PC-3 (cell line): ENCODE results near the gene CACUL1. TPM values are rescaled to one million over a fixed set of nuclear protein-coding genes. Genes with fewer than 3 reads are reported as not detected.
"Not testable (repeated sequence)": the region's sequence is repeated elsewhere in the genome, so short reads cannot be mapped to it uniquely, and the experiment has no call there.

ENCODE experiments used
- ATAC-seq: fragments of 200-7000 bp; cut with Tn5 transposase; 2 replicates; pipeline ENCODE4 v1.9.1; 2020; ENCODE audit warnings: mild to moderate bottlenecking, moderate library complexity
- BruUV-seq: library from RNA; stranded (reverse); fragments of 400-500 nt; replicated peaks from 2 replicates; lab custom pipeline; 2021; lab: Mats Ljungman, UMichigan
- CTCF ChIA-PET: fragments of 300-600 bp; sonication (Branson Sonifier 250); formaldehyde crosslinking; loops from one replicate; lab custom pipeline; 2022; ENCODE audit warnings: antibody characterized with exemption; lab: Charles Lee
- POLR2A ChIA-PET: fragments of 300-600 bp; sonication (Branson Sonifier 250); formaldehyde crosslinking; loops from one replicate; lab custom pipeline; 2022; ENCODE audit warnings: antibody characterized with exemption; ENCODE audit not compliant: unreplicated experiment; lab: Charles Lee
- DNase-seq: peaks from one replicate; pipeline ENCODE4 v3.0.0-alpha.2; 2015
- H2AFZ ChIP-seq: fragments of 300-600 bp; sonication (generic); 2 replicates; pipeline ENCODE4 v1.6.0; 2016; ENCODE audit warnings: antibody characterized with exemption, low read length
- H3F3A ChIP-seq: fragments of 300-600 bp; sonication (generic); one replicate; pipeline ENCODE4 v1.6.0; 2017; ENCODE audit warnings: antibody characterized with exemption, low read length, control low read depth, mild to moderate bottlenecking; ENCODE audit not compliant: unreplicated experiment
- H3K27ac ChIP-seq: fragments of 300-600 bp; sonication (generic); 2 replicates; pipeline ENCODE4 v1.5.1; 2016; ENCODE audit warnings: mild to moderate bottlenecking, low read length
- H3K27me3 ChIP-seq: fragments of 300-600 bp; sonication (generic); 2 replicates; pipeline ENCODE4 v1.6.1; 2016; ENCODE audit warnings: low read length, mixed read lengths
- H3K36me3 ChIP-seq: fragments of 300-600 bp; sonication (generic); 2 replicates; pipeline ENCODE4 v1.6.1; 2016; ENCODE audit warnings: low read depth, mixed run types, low read length, mixed read lengths
- H3K4me1 ChIP-seq: fragments of 300-600 bp; sonication (generic); 2 replicates; pipeline ENCODE4 v1.5.1; 2016; ENCODE audit warnings: low read length; ENCODE audit not compliant: insufficient read depth
- H3K4me2 ChIP-seq: fragments of 300-600 bp; sonication (generic); 2 replicates; pipeline ENCODE4 v1.6.0; 2016; ENCODE audit warnings: low read length
- H3K4me3 ChIP-seq: fragments of 300-600 bp; sonication (generic); 2 replicates; pipeline ENCODE4 v1.5.1; 2016; ENCODE audit warnings: mild to moderate bottlenecking, low read length, mixed read lengths
- H3K79me2 ChIP-seq: fragments of 300-600 bp; sonication (generic); 2 replicates; pipeline ENCODE4 v1.6.1; 2017; ENCODE audit warnings: low read length, mixed read lengths
- H3K9ac ChIP-seq: fragments of 300-600 bp; sonication (generic); 2 replicates; pipeline ENCODE4 v1.6.0; 2016; ENCODE audit warnings: mild to moderate bottlenecking, low read length
- H3K9me2 ChIP-seq: fragments of 300-600 bp; sonication (generic); replicated peaks from 2 replicates; pipeline ENCODE4 v1.6.1; 2016; ENCODE audit warnings: mixed run types, low read length, mixed read lengths
- H3K9me3 ChIP-seq: fragments of 300-600 bp; sonication (generic); 2 replicates; pipeline ENCODE4 v1.6.1; 2016; ENCODE audit warnings: low read length, mixed read lengths
- H4K20me1 ChIP-seq: fragments of 300-600 bp; sonication (generic); 2 replicates; pipeline ENCODE4 v1.6.1; 2016; ENCODE audit warnings: low read length, mixed read lengths
- EZH2 ChIP-seq: fragments of 300-600 bp; sonication (generic); IDR thresholded peaks from one replicate; pipeline ENCODE4 v1.6.1; 2017; ENCODE audit warnings: antibody characterized with exemption, mild to moderate bottlenecking, low read length; ENCODE audit not compliant: unreplicated experiment
- EZH2phosphoT487 ChIP-seq: fragments of 300-600 bp; sonication (generic); IDR thresholded peaks from 2 replicates; pipeline ENCODE4 v1.6.1; 2018; ENCODE audit warnings: mild to moderate bottlenecking, antibody characterized with exemption, low read length, borderline replicate concordance
- intact Hi-C: fragments of 100-400 bp; cut with micrococcal nuclease; formaldehyde crosslinking; loops from 2 replicates; pipeline ENCODE4 v1.9.0; 2023
- total RNA-seq: library from RNA; depleted of rRNA; stranded (reverse); fragments of >200 nt; gene quantifications from 2 replicates; pipeline ENCODE4 v1.2.3, GENCODE V29; 2014
- TF ChIP-seq, protein P1 (sequence below): fragments of 300-600 bp; sonication (generic); conservative IDR thresholded peaks from 2 replicates; pipeline ENCODE4 v1.5.1; 2017; ENCODE audit warnings: antibody characterized with exemption, low read depth, mild to moderate bottlenecking, low read length

Gene CACUL1
- total RNA-seq, 1 experiment from 2014 or later: 27.6 TPM

DNA sequence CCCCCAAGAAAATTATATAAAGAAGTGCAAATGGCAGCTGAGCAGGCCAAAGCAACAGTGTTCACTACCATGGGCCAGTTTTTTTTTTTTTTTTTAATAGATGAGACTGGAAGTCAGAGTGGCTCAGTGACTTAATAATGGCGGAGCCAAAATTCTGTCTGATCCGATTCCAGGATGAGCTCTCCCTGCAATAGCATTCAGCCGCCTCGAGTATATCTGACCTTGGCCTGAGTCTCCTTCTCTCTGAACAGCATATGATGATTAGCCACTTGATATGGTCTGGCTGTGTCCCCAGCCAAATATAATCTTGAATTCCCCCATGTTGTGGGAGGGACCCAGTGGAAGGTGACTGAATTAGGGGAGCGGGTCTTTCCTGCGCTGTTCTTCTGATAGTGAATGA is 82.6 kb downstream of the CACUL1 start:
- no peak for DNase-seq
- Histone ChIP-seq H3K27me3 (no peaks in the 10 kb centered on the region), H3K9me3 (no peaks in the 10 kb centered on the region), H3F3A (no peaks in the 10 kb centered on the region), H3K4me1 (no peaks in the 10 kb centered on the region), H3K9me2 (no peaks in the 10 kb centered on the region), H3K79me2 (no peaks in the 10 kb centered on the region), H3K4me3 (no peak overlapping the region), H3K4me2 (no peak overlapping the region), H3K36me3 (no peaks in the 10 kb centered on the region), H4K20me1 (no peaks in the 10 kb centered on the region), H3K27ac (no peak overlapping the region), H3K9ac (no peak overlapping the region), H2AFZ (no peak overlapping the region)
- no peak for ATAC-seq
- ChIA-PET POLR2A (interaction anchor here (0.6 kb wide), 1 partner anchor 1151 kb away, joined by 7 read pairs; no protein-coding TSS in a partner anchor), CTCF (no interaction called here)
- intact Hi-C loops: no loop called here
- BruUV-seq: no TSS peak
- TF ChIP-seq, protein P1, sequence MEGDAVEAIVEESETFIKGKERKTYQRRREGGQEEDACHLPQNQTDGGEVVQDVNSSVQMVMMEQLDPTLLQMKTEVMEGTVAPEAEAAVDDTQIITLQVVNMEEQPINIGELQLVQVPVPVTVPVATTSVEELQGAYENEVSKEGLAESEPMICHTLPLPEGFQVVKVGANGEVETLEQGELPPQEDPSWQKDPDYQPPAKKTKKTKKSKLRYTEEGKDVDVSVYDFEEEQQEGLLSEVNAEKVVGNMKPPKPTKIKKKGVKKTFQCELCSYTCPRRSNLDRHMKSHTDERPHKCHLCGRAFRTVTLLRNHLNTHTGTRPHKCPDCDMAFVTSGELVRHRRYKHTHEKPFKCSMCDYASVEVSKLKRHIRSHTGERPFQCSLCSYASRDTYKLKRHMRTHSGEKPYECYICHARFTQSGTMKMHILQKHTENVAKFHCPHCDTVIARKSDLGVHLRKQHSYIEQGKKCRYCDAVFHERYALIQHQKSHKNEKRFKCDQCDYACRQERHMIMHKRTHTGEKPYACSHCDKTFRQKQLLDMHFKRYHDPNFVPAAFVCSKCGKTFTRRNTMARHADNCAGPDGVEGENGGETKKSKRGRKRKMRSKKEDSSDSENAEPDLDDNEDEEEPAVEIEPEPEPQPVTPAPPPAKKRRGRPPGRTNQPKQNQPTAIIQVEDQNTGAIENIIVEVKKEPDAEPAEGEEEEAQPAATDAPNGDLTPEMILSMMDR: no peak
- TF ChIP-seq EZH2: no peak
- no peak for TF ChIP-seq EZH2phosphoT487

DNA sequence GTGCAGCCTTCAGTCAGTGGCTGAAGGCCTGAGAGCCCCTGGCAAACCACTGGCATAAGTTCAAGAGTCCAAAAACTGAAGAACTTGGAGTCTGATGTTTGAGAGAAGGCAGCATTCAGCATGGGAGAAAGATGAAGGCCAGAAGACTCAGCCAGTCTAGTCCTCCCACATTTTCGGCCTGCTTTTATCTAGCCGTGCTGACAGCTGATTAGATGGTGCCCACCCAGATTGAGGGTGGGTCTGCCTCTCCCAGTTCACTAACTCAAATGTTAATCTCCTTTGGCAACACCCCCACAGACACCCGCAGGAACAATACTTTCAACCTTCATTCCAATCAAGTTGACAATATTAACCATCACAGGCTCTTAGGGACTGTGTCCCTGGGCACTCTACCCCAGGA is 83.5 kb downstream of the CACUL1 start:
- H3K9ac ChIP-seq, H3K9me3 ChIP-seq, H3K79me2 ChIP-seq, H2AFZ ChIP-seq, H3K4me3 ChIP-seq, H3K4me2 ChIP-seq, H3F3A ChIP-seq, DNase-seq, H3K27ac ChIP-seq, H3K36me3 ChIP-seq, ATAC-seq, H3K9me2 ChIP-seq, H3K4me1 ChIP-seq, H4K20me1 ChIP-seq, POLR2A ChIA-PET, intact Hi-C loops, H3K27me3 ChIP-seq, BruUV-seq, CTCF ChIA-PET: not testable (repeated sequence)

DNA sequence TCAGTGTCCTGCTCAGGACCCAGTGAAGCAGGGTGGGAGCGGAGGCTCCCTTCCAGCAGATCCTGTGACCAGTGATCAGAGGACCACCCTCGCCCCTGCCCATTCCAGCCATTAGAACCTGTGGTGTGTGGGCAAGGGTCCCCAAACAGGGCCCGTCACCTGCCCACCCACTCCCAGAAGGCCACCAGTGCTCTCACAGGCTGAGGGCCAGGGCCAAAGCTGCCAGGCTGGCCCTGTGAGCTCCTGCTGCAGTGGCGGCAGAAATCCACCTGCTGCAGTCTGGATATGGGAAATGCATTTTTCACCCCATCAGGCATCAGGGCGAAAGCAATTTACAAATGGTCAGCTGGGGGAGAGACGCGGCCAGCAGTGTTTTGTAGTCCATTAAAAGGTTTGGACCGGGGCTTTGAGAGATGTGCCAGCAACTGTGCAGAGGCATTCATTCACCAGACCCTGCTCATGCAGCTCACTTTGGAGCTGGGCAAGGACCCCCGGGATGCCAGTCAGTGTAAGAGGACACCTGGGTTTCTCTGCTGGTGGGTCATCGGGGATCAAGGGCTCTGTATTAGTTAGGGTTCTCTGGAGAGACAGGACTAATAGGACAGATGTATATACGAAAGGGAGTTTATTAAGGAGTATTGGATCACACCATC is 84.2 kb downstream of the CACUL1 start:
- ChIA-PET POLR2A (no interaction called here), CTCF (no interaction called here)
- H4K20me1 ChIP-seq: no peaks in the 10 kb centered on the region
- H2AFZ ChIP-seq: no peak overlapping the region
- H3K79me2 ChIP-seq: no peaks in the 10 kb centered on the region
- H3K9me3 ChIP-seq: no peaks in the 10 kb centered on the region
- H3K27me3 ChIP-seq: no peaks in the 10 kb centered on the region
- no peaks in the 10 kb centered on the region for H3K9me2 ChIP-seq
- H3K9ac ChIP-seq: no peak overlapping the region
- H3K4me3 ChIP-seq: no peak overlapping the region
- intact Hi-C loops: no loop called here
- no peaks in the 10 kb centered on the region for H3F3A ChIP-seq
- H3K4me1 ChIP-seq: no peaks in the 10 kb centered on the region
- DNase-seq (no peak), ATAC-seq (no peak)
- BruUV-seq: no TSS peak
- H3K4me2 ChIP-seq: no peak overlapping the region
- H3K36me3 ChIP-seq: no peaks in the 10 kb centered on the region
- TF ChIP-seq, protein P1: no peak
- no peak for TF ChIP-seq EZH2phosphoT487
- no peak for TF ChIP-seq EZH2
- H3K27ac ChIP-seq: no peak overlapping the region
